ENCODE measurements around the gene RILPL2. TPM values are rescaled to one million over a fixed set of nuclear protein-coding genes. Genes with fewer than 3 reads are reported as not detected.
A peak's percentile ranks its signal among the peaks of the same experiment; 100 is the strongest.
"Not testable (repeated sequence)": the region's sequence is repeated elsewhere in the genome, so short reads cannot be mapped to it uniquely, and the experiment has no call there.

Gene RILPL2
- polyA plus RNA-seq, 3 donors from 2014 or later = 4.7 to 6.5 (median 6.5) TPM

DNA sequence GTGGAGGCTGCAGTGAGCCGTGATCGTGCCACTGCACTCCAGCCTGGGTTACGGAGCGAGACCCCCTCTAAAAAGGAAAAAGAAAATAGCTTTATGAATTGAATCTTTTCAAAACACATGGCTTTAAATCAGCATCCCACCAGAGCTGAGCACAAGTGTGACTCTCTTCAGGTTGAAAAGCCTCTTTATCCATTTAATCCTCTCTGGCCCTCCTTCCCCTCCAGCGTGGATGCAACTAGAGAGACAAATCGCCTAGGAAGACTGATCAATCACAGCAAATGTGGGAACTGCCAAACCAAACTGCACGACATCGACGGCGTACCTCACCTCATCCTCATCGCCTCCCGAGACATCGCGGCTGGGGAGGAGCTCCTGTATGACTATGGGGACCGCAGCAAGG is 29.2 kb downstream of the RILPL2 start:
- H3K27ac Mint-ChIP-seq; H3K4me1 Mint-ChIP-seq; DNase-seq; H3K27me3 Mint-ChIP-seq (ENCODE audit: low read depth in 3 of 3); H3K9me3 Mint-ChIP-seq; H3K4me3 Mint-ChIP-seq: not testable (repeated sequence)
- peaks cover 6 to 16% (median 7%) of the 10 kb centered on the region in 3 donors for H3K36me3 Mint-ChIP-seq

DNA sequence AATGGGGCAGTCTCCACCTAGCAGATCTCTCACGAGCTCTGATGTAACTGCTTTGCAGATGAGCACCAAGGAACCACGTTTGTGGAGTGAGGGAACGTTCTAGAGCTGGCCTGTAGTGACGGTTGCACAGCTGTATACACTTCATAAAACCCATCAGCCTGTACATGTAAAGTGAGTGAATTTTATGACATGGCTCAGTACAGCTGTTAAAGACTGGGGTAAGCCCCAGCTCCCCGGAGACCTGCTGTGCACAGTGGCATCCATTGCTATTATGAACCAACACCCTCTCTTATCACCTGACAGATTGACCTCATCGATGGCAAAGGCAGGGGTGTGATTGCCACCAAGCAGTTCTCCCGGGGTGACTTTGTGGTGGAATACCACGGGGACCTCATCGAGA is 31.9 kb downstream of the RILPL2 start:
- Mint-ChIP-seq H3K27ac (peak overlapping the region in 1 of 6 donors; percentile 26), H3K9me3 (no peaks in the 10 kb centered on the region), H3K4me3 (no peak overlapping the region), H3K27me3 (ENCODE audit: low read depth in 3 of 3) (peaks cover 0 to 2% (median 0%) of the 10 kb centered on the region in 3 donors), H3K4me1 (peaks cover 5 to 7% of the 10 kb centered on the region in 2 donors), H3K36me3 (peaks cover 0 to 16% (median 7%) of the 10 kb centered on the region in 3 donors)
- DNase-seq = no peak

DNA sequence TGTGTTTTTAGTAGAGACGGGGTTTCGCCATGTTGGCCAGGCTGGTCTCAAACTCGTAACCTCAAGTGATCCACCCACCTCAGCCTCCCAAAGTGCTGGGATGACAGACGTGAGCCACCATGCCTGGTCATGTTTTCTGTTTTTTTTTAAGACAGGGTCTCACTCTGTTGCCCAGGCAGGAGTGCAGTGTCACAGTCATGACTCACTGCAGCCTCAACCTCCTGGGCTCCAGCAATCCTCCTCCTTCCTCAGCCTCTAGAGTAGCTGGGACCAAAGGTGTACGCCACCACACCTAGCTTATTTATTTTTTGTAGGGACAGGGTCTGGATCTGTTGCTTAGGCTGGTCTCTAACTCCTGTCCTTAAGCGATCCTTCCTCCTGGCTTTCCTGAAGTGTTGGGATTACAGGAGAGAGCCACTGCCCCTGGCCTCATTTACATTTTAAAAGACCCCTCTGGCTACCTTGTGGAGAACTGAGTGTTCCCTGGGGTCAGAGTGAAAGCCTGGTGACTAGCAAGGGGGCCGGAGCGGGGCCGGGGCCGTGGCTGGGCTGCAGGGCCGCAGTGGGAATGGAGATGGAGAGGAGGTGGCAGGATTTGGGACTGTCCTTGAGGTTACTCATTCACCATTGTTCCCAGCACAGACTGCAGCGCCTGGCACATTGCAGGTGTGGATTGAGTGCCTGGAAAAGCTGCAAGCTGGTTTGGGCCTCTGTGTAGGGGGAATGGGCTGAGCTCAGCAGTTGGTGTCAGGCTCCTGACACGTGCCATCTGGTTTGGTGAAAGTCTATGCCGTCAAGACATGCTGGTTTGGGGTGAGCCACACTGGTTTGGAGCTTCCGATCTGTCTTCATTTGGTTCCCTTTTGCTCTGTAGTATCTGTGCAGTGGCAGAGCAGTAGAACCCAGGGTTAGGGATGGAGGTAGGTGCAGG is 34.5 kb downstream of the RILPL2 start:
- peaks cover 0 to 2% (median 0%) of the 10 kb centered on the region in 3 donors for H3K27me3 Mint-ChIP-seq (ENCODE audit: low read depth in 3 of 3)
- peaks cover 10 to 13% of the 10 kb centered on the region in 2 donors for H3K4me1 Mint-ChIP-seq
- peaks cover 0 to 20% (median 7%) of the 10 kb centered on the region in 3 donors for H3K36me3 Mint-ChIP-seq
- no peak for DNase-seq
- no peak overlapping the region for H3K4me3 Mint-ChIP-seq
- H3K9me3 Mint-ChIP-seq = no peaks in the 10 kb centered on the region
- H3K27ac Mint-ChIP-seq = peak overlapping the region in 2 of 6 donors; percentile 12 to 14

DNA sequence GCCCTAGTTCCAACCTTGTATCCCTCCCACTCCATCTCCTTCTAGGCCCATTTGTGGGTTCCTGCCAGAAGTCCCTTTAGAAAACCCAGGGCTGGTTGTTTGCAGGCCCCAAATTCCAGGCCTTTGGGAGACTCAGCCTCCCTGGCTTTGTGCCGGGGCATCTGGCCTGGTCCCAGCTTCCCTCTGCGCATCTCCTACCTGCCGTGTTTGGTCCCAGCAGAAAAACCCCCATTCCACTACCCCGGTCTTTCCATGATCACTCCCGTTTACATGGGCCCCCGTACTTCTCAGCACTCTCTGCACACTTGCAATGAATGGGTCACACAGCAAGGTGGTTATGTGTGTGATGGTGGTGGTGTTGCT is 37.2 kb downstream of the RILPL2 start:
- H3K27ac Mint-ChIP-seq = peak overlapping the region in 1 of 6 donors; percentile 18
- peaks cover 0 to 4% (median 0%) of the 10 kb centered on the region in 3 donors for H3K27me3 Mint-ChIP-seq (ENCODE audit: low read depth in 3 of 3)
- no peak overlapping the region for H3K4me3 Mint-ChIP-seq
- DNase-seq = no peak
- H3K4me1 Mint-ChIP-seq = peaks cover 15% of the 10 kb centered on the region in 2 donors
- peaks cover 0 to 26% (median 9%) of the 10 kb centered on the region in 3 donors for H3K36me3 Mint-ChIP-seq
- no peaks in the 10 kb centered on the region for H3K9me3 Mint-ChIP-seq

DNA sequence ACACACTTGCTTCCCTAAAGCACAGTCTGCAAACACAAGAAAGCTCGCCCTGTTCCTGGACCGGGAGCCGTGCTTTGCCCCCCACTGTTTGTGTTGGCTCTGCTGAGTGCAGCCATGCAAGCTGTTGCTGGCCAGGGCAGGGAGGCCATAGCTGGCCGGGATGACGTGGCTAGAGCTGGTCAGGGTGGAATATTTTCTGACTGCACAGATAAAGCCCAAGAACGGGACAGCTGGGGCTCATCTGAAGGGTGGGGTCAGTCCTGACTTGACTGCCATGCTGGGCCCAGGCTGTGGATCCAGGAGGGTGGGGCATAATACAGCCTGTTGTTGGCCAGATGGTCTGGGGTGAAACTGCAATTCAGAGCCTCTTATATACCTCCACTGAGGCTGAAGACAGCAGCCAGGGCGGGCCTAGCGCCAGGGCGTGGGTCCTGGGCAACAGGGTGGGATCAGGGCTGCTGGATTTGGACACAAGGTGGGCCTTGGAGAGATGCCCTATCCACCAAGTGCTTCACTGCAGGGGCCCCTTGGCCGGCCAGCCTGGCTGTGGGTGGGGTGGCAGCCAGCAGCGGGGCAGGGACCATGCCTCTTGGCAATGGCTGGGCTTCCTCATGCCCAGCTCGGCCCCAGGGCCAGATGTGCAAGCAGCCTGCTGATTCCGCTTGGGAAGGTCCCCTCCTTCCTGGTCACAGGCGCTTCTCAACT is 37.8 kb downstream of the RILPL2 start:
- DNase-seq = no peak
- Mint-ChIP-seq H3K27me3 (ENCODE audit: low read depth in 3 of 3) (peaks cover 0 to 4% (median 0%) of the 10 kb centered on the region in 3 donors), H3K9me3 (no peaks in the 10 kb centered on the region), H3K36me3 (peaks cover 0 to 23% (median 7%) of the 10 kb centered on the region in 3 donors), H3K4me1 (peaks cover 15% of the 10 kb centered on the region in 2 donors), H3K4me3 (no peak overlapping the region), H3K27ac (no peak overlapping the region)

DNA sequence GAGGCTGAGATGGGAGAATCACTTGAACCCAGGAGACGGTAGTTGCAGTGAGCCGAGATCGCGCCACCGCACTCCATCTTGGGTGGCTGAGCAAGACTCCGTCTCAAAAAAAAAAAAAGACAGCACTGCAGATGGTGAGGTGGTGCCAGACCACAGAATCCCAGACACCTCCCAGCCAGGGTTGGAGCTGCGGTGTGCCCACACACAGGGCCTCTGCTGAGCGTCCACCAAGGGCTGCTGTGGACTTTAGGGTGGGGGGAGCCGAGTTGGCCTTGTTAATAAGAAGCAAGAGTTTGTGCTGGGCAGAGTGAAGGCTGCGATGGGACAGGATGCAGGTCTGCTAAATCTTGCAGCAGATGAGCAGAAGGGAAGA is 38.3 kb downstream of the RILPL2 start:
- Mint-ChIP-seq H3K36me3 (peaks cover 0 to 21% (median 7%) of the 10 kb centered on the region in 3 donors), H3K27me3 (ENCODE audit: low read depth in 3 of 3) (peaks cover 0 to 4% (median 0%) of the 10 kb centered on the region in 3 donors), H3K27ac (no peak overlapping the region), H3K4me3 (no peak overlapping the region), H3K4me1 (peaks cover 11 to 20% of the 10 kb centered on the region in 2 donors), H3K9me3 (no peaks in the 10 kb centered on the region)
- no peak for DNase-seq

DNA sequence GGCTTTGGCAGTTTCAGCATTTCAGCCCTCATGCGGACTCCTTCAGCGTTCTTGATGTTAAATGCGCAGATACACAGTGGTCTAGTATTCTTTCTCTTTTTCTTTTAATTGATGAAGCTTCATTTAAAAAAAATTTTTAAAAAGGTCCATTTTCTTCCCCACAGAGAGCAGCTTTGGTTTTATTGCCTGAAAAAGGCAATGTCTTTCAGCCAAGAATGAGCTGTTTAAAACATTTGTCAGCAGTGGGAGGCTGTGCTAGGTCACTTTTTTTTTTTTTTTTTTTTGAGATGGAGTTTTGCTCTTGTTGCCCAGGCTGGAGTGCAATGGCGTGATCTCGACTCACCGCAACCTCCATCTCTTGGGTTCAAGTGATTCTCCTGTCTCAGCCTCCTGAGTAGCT is 39.1 kb downstream of the RILPL2 start:
- Mint-ChIP-seq H3K27me3 (ENCODE audit: low read depth in 3 of 3) (peaks cover 0 to 4% (median 0%) of the 10 kb centered on the region in 3 donors), H3K9me3 (no peaks in the 10 kb centered on the region), H3K4me1 (peaks cover 11 to 24% of the 10 kb centered on the region in 2 donors), H3K4me3 (no peak overlapping the region), H3K36me3 (peaks cover 0 to 22% (median 7%) of the 10 kb centered on the region in 3 donors), H3K27ac (no peak overlapping the region)
- no peak for DNase-seq

DNA sequence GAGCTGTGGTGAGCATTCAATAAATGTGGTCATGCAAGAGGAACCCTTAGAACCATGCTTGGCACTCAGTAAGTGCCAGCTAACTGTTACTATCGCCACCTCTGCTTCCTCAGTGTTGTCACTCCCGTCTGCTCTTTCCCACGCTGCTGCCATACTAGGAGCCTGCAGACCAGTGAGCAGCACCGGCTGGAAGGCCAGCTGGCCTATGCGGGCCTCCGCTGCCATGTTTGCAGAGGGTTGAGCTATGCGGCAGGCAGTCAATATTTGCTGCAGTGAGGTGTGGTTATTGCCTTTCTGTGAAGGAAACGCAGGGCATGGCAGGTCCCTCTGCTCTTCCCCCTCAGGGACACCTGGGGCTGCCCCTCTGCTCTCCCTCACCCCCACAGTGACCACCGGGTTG is 39.5 kb downstream of the RILPL2 start:
- Mint-ChIP-seq H3K9me3 (no peaks in the 10 kb centered on the region), H3K36me3 (peaks cover 0 to 23% (median 7%) of the 10 kb centered on the region in 3 donors), H3K4me3 (no peak overlapping the region), H3K4me1 (peaks cover 12 to 24% of the 10 kb centered on the region in 2 donors), H3K27me3 (ENCODE audit: low read depth in 3 of 3) (peaks cover 0 to 4% (median 0%) of the 10 kb centered on the region in 3 donors), H3K27ac (no peak overlapping the region)
- no peak for DNase-seq

DNA sequence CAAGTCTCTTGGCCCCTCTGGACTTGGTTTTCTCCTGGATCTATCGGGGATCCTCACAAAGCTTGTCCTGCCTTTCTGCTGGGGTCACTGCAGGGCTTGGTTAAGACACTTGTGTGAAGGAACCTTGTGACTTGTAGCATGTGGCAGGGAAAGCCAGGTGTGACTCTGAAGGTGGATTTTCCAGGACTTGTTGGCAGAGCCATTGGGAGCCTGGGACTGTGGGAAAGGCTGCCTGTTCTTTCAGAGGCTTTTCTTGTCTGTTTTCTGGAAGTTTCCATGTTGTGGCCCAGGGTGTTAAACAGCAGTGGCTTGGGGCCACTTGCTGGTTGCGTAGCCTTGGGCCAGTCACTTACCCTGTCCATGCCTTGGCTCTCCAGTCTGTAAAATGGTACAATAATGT is 39.9 kb downstream of the RILPL2 start:
- Mint-ChIP-seq H3K4me3 (no peak overlapping the region), H3K4me1 (peaks cover 15 to 28% of the 10 kb centered on the region in 2 donors), H3K27ac (no peak overlapping the region), H3K36me3 (peaks cover 0 to 27% (median 7%) of the 10 kb centered on the region in 3 donors), H3K27me3 (ENCODE audit: low read depth in 3 of 3) (peaks cover 0 to 4% (median 0%) of the 10 kb centered on the region in 3 donors), H3K9me3 (no peaks in the 10 kb centered on the region)
- DNase-seq = no peak

DNA sequence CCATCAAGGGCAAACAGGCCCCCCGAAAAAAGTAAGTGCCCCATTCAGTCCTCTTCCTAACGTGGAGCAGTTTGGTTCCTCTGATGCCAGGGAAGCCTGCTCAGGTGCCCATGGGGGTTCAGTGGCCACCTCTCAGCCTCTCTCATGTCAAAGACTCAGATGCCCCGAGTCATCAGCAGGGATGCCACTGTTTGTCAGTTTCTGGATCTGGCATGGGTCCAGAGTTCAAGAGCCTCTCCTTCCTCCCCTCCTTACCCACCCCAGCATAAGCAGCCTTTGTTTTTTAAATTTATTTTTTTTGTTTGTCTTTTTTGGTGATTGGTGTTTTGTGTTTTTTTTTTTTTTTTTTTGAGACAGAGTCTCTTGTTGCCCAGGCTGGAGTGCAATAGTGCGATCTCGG is 41.2 kb downstream of the RILPL2 start:
- Mint-ChIP-seq H3K36me3 (peaks cover 0 to 28% (median 7%) of the 10 kb centered on the region in 3 donors), H3K9me3 (no peaks in the 10 kb centered on the region), H3K27ac (peak overlapping the region in 1 of 6 donors; percentile 53), H3K4me3 (no peak overlapping the region), H3K27me3 (ENCODE audit: low read depth in 3 of 3) (peaks cover 0 to 6% (median 3%) of the 10 kb centered on the region in 3 donors), H3K4me1 (peaks cover 28 to 41% of the 10 kb centered on the region in 2 donors)
- DNase-seq = no peak

DNA sequence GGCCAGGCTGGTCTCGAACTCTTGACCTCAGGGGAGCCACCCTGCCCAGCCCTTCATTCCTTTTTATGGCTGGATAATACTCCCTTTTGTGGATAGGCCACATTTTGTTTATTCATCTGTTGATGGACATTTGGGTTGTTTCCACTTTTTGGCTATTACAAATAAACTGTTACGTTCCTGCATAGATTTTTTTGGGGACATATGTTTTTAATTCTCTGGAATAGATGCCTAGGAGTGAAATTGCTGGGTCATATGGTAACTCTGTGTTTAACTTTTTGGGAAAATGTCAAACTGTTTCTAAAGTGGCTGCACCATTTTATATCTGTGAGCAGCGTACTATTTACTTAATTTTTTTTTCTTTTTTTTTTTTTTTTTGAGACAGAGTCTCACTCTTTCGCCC is 42.7 kb downstream of the RILPL2 start:
- no peaks in the 10 kb centered on the region for H3K9me3 Mint-ChIP-seq
- peaks cover 29 to 40% of the 10 kb centered on the region in 2 donors for H3K4me1 Mint-ChIP-seq
- no peak for DNase-seq
- no peak overlapping the region for H3K4me3 Mint-ChIP-seq
- no peak overlapping the region for H3K27ac Mint-ChIP-seq
- peaks cover 0 to 28% (median 7%) of the 10 kb centered on the region in 3 donors for H3K36me3 Mint-ChIP-seq
- peaks cover 0 to 8% (median 7%) of the 10 kb centered on the region in 3 donors for H3K27me3 Mint-ChIP-seq (ENCODE audit: low read depth in 3 of 3)

DNA sequence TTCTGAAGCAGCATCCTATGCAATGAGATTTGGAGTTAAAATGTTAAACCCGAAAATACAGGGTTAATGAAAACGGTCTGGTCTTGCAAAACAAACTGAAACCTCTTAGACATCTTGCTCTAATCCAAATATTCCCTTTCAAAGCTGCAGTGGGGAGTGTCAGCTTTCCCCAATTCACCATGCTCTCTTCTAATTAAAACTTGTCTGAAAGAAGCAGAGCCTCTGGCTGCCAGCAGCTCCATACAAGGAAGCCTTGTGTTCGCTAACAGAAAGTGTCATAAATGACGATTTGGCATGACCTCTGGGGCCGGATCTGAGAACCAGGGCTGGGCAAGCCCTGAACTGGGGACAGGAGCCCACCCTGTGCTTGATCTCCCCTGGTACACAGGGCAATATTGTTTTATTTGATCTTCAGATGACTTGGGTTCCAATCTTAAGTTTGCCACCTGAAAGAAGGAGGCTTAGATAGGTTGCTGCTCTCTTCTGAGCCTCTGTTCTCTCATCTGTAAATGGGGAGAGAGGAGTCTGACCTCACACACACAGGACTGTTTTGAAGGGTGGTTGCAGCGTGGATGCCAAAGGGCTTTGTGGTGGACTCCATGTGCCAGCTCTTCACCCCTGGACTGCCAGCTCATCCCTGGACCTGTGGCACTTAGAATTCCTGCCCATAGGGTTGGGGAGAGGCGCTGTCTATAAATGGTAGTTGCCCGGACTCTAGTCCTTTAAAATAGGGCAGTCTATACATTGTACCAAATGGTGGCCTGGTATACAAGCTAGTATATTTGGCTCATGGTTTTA is 44.7 kb downstream of the RILPL2 start:
- no peak for DNase-seq
- Mint-ChIP-seq H3K9me3 (no peaks in the 10 kb centered on the region), H3K27me3 (ENCODE audit: low read depth in 3 of 3) (peaks cover 2 to 9% (median 7%) of the 10 kb centered on the region in 3 donors), H3K4me3 (peak overlapping the region; percentile 87 to 92 (median 90)), H3K27ac (peak overlapping the region; percentile 69 to 95 (median 84)), H3K4me1 (peaks cover 43 to 58% of the 10 kb centered on the region in 2 donors), H3K36me3 (peaks cover 0 to 24% (median 7%) of the 10 kb centered on the region in 3 donors)
